T47D (cell line): ENCODE results near the gene GGTLC2.
"Not testable (repeated sequence)": the region's sequence is repeated elsewhere in the genome, so short reads cannot be mapped to it uniquely, and the experiment has no call there.

Experiments
- DNase-seq, 2 experiments: peaks; one replicate each; pipeline versions ENCODE4 v3.0.0 to v3.0.0-alpha.2; 2011 to 2012; ENCODE audit warnings: low read depth in 1 of 2, low spot score in 1 of 2
- JUND ChIP-seq: IDR thresholded peaks from 2 replicates; pipeline ENCODE4 v1.6.1; 2012; ENCODE audit warnings: low read depth
- in situ Hi-C: cut with HindIII; loops from 2 replicates; pipeline ENCODE4 v1.10.0; 2016; ENCODE audit warnings: low sequenced_read_pairs, low pct_unique_long_range_greater_than_20kb

GGTLC2 gene

GRCh38 chr22:22685586-22685985 is 41.2 kb downstream of the GGTLC2 start:
- in situ Hi-C loops: no loop called here
- TF ChIP-seq JUND: no peak
- DNase-seq: no peak

- in situ Hi-C loops, DNase-seq: not testable (repeated sequence)
Measured at GRCh38 chr22:22686202-22687115, 42.0 kb downstream of the GGTLC2 start.

- no peak for TF ChIP-seq JUND
- peak; percentile 37 to 64 for DNase-seq
- in situ Hi-C loops: no loop called here
Measured at GRCh38 chr22:22687638-22688500, 43.5 kb downstream of the GGTLC2 start.

GRCh38 chr22:22689621-22690345 is 45.4 kb downstream of the GGTLC2 start:
- no peak for TF ChIP-seq JUND
- in situ Hi-C loops: no loop called here
- DNase-seq: no peak

GRCh38 chr22:22691055-22691454 is 46.6 kb downstream of the GGTLC2 start:
- no peak for DNase-seq
- no peak for TF ChIP-seq JUND
- in situ Hi-C loops: no loop called here

- DNase-seq: no peak
- in situ Hi-C loops: no loop called here
- TF ChIP-seq JUND: no peak
Measured at GRCh38 chr22:22691716-22692701, 47.6 kb downstream of the GGTLC2 start.

GRCh38 chr22:22692707-22693530 is 48.5 kb downstream of the GGTLC2 start:
- in situ Hi-C loops: no loop called here
- no peak for TF ChIP-seq JUND
- peak; percentile 37 to 60 for DNase-seq

GRCh38 chr22:22693531-22693884 is 49.1 kb downstream of the GGTLC2 start:
- in situ Hi-C loops: no loop called here
- no peak for TF ChIP-seq JUND
- DNase-seq: no peak

GRCh38 chr22:22694106-22694505 is 49.7 kb downstream of the GGTLC2 start:
- no peak for TF ChIP-seq JUND
- in situ Hi-C loops: no loop called here
- DNase-seq: no peak

- no peak for TF ChIP-seq JUND
- in situ Hi-C loops: no loop called here
- no peak for DNase-seq
Measured at GRCh38 chr22:22696104-22696503, 51.7 kb downstream of the GGTLC2 start.
